SU-DHL-6 (cell line): Measurements from ENCODE around the gene LRRC4C.

Experiments
- H2AFZ ChIP-seq: fragments of 200-600 bp; sonication (generic); 2 replicates; pipeline ENCODE4 v1.6.1; 2014; ENCODE audit warnings: low read depth, mild to moderate bottlenecking, moderate library complexity, mixed read lengths, antibody characterized with exemption, low read length; ENCODE audit not compliant: severe bottlenecking
- H3F3A ChIP-seq: fragments of 200-600 bp; shearing (Covaris generic); 2 replicates; pipeline ENCODE4 v1.6.0; 2016; ENCODE audit warnings: antibody characterized with exemption, mild to moderate bottlenecking; ENCODE audit not compliant: insufficient read depth
- H3K27ac ChIP-seq: fragments of 200-600 bp; sonication (generic); 2 replicates; pipeline ENCODE4 v1.5.1; 2016; ENCODE audit warnings: low read depth, mild to moderate bottlenecking, low read length, moderate library complexity, mixed read lengths
- H3K27me3 ChIP-seq: fragments of 200-600 bp; sonication (generic), shearing (Covaris generic); 2 replicates; pipeline ENCODE4 v1.6.0; 2014; ENCODE audit warnings: mild to moderate bottlenecking, low read length
- H3K36me3 ChIP-seq: fragments of 200-600 bp; sonication (generic); 2 replicates; pipeline ENCODE4 v1.6.1; 2014; ENCODE audit warnings: mild to moderate bottlenecking, low read length, mixed read lengths
- H3K4me2 ChIP-seq: fragments of 300-600, 200-600 bp; shearing (Covaris generic), sonication (generic); 2 replicates; pipeline ENCODE4 v1.6.0; 2014; ENCODE audit warnings: low read length, low read depth, mild to moderate bottlenecking; ENCODE audit not compliant: poor library complexity, severe bottlenecking
- H3K4me3 ChIP-seq: fragments of 200-600 bp; sonication (generic); 2 replicates; pipeline ENCODE4 v1.5.1; 2014; ENCODE audit warnings: antibody characterized with exemption, low read length, mild to moderate bottlenecking, mixed read lengths; ENCODE audit not compliant: insufficient read depth, poor library complexity, severe bottlenecking
- H3K79me2 ChIP-seq: fragments of 200-600 bp; sonication (generic); 2 replicates; pipeline ENCODE4 v1.6.1; 2014; ENCODE audit warnings: mild to moderate bottlenecking, low read length, moderate library complexity; ENCODE audit not compliant: insufficient read depth
- H3K9ac ChIP-seq: fragments of 200-600 bp; sonication (generic); 2 replicates; pipeline ENCODE4 v1.7.0; 2014; ENCODE audit warnings: mild to moderate bottlenecking, low read length
- H3K9me2 ChIP-seq: fragments of 200-600 bp; sonication (generic); replicated peaks from 2 replicates; pipeline ENCODE4 v1.6.1; 2014; ENCODE audit warnings: low read length; ENCODE audit not compliant: insufficient read depth
- H3K9me3 ChIP-seq: fragments of 200-600 bp; sonication (generic); 2 replicates; pipeline ENCODE4 v1.6.1; 2014; ENCODE audit warnings: low read length, mixed read lengths; ENCODE audit not compliant: insufficient read depth
- H4K20me1 ChIP-seq: fragments of 200-600 bp; sonication (generic); 2 replicates; pipeline ENCODE4 v1.6.1; 2014; ENCODE audit warnings: low read depth, mild to moderate bottlenecking, antibody characterized with exemption, low read length, moderate library complexity, mixed read lengths
- CTCF ChIP-seq: fragments of 200-600 bp; sonication (generic); IDR thresholded peaks from one replicate; pipeline ENCODE4 v1.5.1; 2017; ENCODE audit warnings: antibody characterized with exemption, mild to moderate bottlenecking, low read length, moderate library complexity; ENCODE audit not compliant: insufficient read depth, poor library complexity, severe bottlenecking
- EZH2phosphoT487 ChIP-seq: fragments of 200-600 bp; sonication (generic), shearing (Covaris generic); conservative IDR thresholded peaks from 2 replicates; pipeline ENCODE4 v1.6.1; 2018; ENCODE audit warnings: mild to moderate bottlenecking, antibody characterized with exemption, low read length, moderate library complexity, mixed read lengths

The LRRC4C gene

DNA sequence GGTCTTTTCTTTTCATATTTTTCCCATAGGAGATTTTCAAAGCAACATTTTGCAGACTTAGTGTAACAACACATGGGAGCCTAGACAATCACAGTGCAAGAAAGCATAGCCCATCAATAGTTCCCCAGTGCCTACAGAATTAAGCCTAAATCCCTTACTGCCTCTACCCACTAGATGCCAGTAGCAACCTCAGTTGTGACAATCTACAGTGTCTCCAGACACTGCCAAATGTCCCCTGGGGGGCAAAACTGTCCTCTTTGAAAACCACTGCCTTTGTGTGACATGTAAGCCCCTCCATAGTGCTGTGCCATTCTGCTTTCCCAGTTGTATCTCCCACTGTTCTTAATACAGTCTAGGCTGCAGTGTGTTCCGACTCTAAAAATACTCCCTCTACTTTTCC, 1329.0 kb downstream of the LRRC4C start:
- TF ChIP-seq EZH2phosphoT487 (no peak), CTCF (no peak)
- no peak overlapping the region for H2AFZ ChIP-seq
- H3K4me2 ChIP-seq, result no peak overlapping the region
- H3K79me2 ChIP-seq, result no peaks in the 10 kb centered on the region
- no peak overlapping the region for H3K27ac ChIP-seq
- H3K9me3 ChIP-seq, result no peaks in the 10 kb centered on the region
- no peaks in the 10 kb centered on the region for H3F3A ChIP-seq
- no peaks in the 10 kb centered on the region for H4K20me1 ChIP-seq
- 0 out of 2 replicates have a peak, but pooled peaks cover 2% of the 10 kb centered on the region for H3K27me3 ChIP-seq
- H3K36me3 ChIP-seq, result no peaks in the 10 kb centered on the region
- no peak overlapping the region for H3K9ac ChIP-seq
- no peak overlapping the region for H3K4me3 ChIP-seq
- H3K9me2 ChIP-seq, result no peaks in the 10 kb centered on the region

- H3K27me3 ChIP-seq, result 0 out of 2 replicates have a peak, but pooled peaks cover 2% of the 10 kb centered on the region
- TF ChIP-seq CTCF (no peak), EZH2phosphoT487 (no peak)
These were observed 1330.2 kb downstream of the LRRC4C start for GRCh38 chr11:40129266-40129665.

DNA sequence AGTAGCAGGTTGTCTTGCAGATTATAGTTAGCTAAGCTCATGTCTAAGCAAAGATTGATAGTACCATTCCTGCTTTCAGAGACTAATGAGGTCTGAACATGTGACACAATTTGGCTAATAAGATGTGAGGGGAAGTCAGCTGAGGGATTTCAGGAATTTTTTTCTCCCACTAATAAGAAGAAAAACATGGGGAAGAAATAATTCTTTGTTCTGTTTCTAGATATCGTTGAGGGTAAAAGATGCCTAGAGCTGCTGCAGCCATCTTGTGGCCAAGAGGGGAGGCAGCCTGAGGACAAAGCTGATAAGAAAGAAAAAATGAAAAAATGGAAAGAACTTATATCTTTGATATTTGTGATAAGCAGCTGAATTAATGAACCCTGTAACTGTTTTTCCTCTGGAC, 1334.4 kb downstream of the LRRC4C start:
- Histone ChIP-seq H3K9me3 (no peaks in the 10 kb centered on the region), H3K27me3 (no peaks in the 10 kb centered on the region), H3K4me3 (no peak overlapping the region), H4K20me1 (no peaks in the 10 kb centered on the region), H3K9me2 (no peaks in the 10 kb centered on the region), H3F3A (no peaks in the 10 kb centered on the region), H3K36me3 (no peaks in the 10 kb centered on the region), H3K79me2 (no peaks in the 10 kb centered on the region), H3K9ac (no peak overlapping the region), H3K27ac (no peak overlapping the region), H3K4me2 (no peak overlapping the region), H2AFZ (no peak overlapping the region)
- TF ChIP-seq EZH2phosphoT487, result no peak
- no peak for TF ChIP-seq CTCF

More at GRCh38 chr11:40129266-40129665, 1330.2 kb downstream of the LRRC4C start:
- no peak overlapping the region for H3K9ac ChIP-seq
- no peak overlapping the region for H3K4me2 ChIP-seq
- no peak overlapping the region for H3K27ac ChIP-seq
- H4K20me1 ChIP-seq, result no peaks in the 10 kb centered on the region
- H3K79me2 ChIP-seq, result no peaks in the 10 kb centered on the region
- H3K4me3 ChIP-seq, result no peak overlapping the region
- H2AFZ ChIP-seq, result no peak overlapping the region
- H3K9me3 ChIP-seq, result no peaks in the 10 kb centered on the region
- no peaks in the 10 kb centered on the region for H3K9me2 ChIP-seq
- H3F3A ChIP-seq, result no peaks in the 10 kb centered on the region
- no peaks in the 10 kb centered on the region for H3K36me3 ChIP-seq

- no peaks in the 10 kb centered on the region for H3K27me3 ChIP-seq
These were observed 1339.8 kb downstream of the LRRC4C start for GRCh38 chr11:40119661-40120060.

More at GRCh38 chr11:40119661-40120060, 1339.8 kb downstream of the LRRC4C start:
- Histone ChIP-seq H3K9ac (no peak overlapping the region), H3K4me2 (no peak overlapping the region), H3F3A (no peaks in the 10 kb centered on the region), H3K79me2 (no peaks in the 10 kb centered on the region), H3K9me3 (no peaks in the 10 kb centered on the region), H3K9me2 (no peaks in the 10 kb centered on the region), H2AFZ (no peak overlapping the region), H3K27ac (no peak overlapping the region), H3K36me3 (no peaks in the 10 kb centered on the region), H4K20me1 (no peaks in the 10 kb centered on the region), H3K4me3 (no peak overlapping the region)
- no peak for TF ChIP-seq CTCF
- no peak for TF ChIP-seq EZH2phosphoT487
